Measurements from ENCODE around the gene RIC8B.

The RIC8B gene

DNA sequence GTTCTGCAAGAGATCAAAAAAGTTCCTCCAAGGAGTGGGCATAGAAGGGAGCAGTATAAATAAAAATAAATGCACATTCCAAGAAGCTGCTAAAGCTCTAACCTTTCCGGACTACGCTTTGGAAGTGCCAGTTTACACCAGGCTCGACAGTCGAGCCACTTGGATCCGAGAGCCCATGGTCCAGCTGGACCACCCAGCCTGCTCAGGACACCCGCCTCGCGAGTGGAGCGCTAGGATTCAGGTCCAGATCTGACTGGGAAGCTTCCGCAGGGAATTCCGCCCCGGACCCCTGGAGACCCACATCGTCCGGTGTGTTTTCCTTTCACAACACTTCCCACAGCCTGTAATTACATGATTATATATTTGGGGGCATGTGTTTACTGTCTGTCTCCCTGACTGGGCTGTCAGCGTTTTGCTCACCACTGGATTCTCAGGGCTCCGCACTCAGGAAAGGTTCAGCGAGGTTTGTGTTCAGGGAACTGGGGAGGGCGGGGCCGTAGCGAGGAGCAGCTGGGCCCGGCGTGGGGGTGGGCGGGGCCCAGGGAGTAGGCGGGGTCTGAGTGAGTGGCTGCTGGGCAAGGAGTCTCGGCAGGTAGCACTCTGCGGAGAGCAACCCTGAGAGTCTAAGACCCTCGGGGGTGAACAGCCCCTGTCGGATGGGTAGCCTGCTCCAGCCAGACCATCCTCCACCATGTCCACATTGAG, 128.9 kb downstream of the RIC8B start:
- TF ChIP-seq, protein P1, sequence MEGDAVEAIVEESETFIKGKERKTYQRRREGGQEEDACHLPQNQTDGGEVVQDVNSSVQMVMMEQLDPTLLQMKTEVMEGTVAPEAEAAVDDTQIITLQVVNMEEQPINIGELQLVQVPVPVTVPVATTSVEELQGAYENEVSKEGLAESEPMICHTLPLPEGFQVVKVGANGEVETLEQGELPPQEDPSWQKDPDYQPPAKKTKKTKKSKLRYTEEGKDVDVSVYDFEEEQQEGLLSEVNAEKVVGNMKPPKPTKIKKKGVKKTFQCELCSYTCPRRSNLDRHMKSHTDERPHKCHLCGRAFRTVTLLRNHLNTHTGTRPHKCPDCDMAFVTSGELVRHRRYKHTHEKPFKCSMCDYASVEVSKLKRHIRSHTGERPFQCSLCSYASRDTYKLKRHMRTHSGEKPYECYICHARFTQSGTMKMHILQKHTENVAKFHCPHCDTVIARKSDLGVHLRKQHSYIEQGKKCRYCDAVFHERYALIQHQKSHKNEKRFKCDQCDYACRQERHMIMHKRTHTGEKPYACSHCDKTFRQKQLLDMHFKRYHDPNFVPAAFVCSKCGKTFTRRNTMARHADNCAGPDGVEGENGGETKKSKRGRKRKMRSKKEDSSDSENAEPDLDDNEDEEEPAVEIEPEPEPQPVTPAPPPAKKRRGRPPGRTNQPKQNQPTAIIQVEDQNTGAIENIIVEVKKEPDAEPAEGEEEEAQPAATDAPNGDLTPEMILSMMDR (IDR thresholded peaks at IDR 0.05; ENCODE audit: control insufficient read depth, extremely low read depth, insufficient read depth): no peak
- H3K4me3 ChIP-seq (ENCODE audit: low read depth, low read length): peak overlapping the region; percentile 29
- DNase-seq (ENCODE audit: low read depth): peak; percentile 7

DNA sequence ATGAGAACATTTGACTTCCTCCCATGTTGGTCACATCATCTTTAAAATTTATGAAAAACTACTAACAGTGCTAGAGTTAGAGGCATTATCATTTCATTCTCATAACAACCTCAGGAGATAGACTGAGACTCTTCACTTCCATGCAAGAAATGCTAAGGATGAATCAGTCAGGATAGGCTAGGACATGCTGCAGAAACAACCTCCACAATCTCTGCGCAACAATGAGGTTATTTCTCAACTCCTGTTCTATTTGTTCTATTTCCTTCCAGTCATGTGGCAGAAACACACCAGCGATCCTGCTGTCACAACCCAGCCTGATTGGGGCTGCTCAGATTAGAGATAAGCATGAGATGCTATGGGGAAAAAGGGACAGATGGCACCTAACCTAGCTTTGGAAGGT, 132.2 kb downstream of the RIC8B start:
- DNase-seq (ENCODE audit: low read depth): no peak
- TF ChIP-seq, protein P1 (IDR thresholded peaks at IDR 0.05; ENCODE audit: control insufficient read depth, extremely low read depth, insufficient read depth): no peak
- no peak overlapping the region for H3K4me3 ChIP-seq (ENCODE audit: low read depth, low read length)

DNA sequence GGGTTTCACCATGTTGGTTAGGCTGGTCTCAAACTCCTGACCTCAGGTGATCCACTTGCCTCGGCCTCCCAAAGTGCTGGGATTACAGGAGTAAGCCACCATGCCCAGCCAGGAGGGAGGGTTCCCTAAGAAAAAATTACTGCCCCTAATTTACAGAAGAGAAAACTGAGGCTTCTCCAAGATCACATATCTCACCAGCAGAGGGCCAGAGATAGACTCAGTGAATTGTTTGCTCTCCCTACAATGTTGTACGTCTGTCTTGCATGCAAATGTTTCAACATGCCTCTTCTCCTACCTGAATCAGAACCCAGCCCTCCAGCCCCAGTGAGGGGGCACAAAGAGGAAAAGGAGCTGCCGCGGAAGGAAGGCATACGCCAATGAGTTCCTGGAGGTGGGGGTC, 132.9 kb downstream of the RIC8B start:
- no peak overlapping the region for H3K4me3 ChIP-seq (ENCODE audit: low read depth, low read length)
- DNase-seq (ENCODE audit: low read depth): no peak
- TF ChIP-seq, protein P1 (IDR thresholded peaks at IDR 0.05; ENCODE audit: control insufficient read depth, extremely low read depth, insufficient read depth): peak; percentile 26

DNA sequence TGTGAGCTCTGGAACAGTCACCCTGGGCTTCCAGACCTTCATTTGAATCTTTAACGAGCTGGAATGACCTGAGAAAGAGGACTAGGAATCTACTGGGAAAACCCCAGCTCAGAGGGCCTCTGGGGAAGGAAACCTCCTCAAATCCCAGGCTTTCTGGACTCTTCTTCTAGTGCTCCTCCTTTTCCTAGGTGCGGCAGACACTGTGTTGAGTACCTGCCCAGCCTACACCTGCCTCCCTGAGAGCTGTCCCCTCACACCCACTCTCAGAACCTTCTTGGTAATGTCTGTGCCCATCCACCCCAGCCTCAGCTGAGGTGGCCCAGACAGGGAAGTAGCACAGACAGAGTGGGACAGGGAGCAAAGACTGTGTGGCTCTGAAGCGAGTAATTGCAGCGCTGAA, 133.4 kb downstream of the RIC8B start:
- DNase-seq (ENCODE audit: low read depth): no peak
- TF ChIP-seq, protein P1 (IDR thresholded peaks at IDR 0.05; ENCODE audit: control insufficient read depth, extremely low read depth, insufficient read depth): no peak
- no peak overlapping the region for H3K4me3 ChIP-seq (ENCODE audit: low read depth, low read length)

DNA sequence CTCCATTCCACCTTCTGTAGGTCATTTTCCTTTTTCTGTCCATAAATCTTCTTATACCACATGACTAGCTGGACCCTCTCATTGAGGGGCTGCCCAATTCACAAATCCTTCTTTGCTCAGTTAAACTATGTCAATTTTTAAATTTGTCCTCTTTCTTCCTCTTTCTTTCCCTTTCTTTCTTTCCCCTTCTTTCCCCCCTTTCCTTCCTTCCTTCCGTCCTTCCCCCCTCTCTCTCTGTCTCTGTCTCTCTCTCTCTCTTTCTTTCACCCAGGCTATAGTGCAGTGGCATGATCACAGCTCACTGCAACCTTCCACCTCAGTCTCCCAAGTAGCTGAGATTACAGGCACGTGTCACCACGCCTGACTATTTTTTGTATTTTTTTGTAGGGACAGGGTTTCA, 134.1 kb downstream of the RIC8B start:
- TF ChIP-seq, protein P1 (IDR thresholded peaks at IDR 0.05; ENCODE audit: control insufficient read depth, extremely low read depth, insufficient read depth): no peak
- H3K4me3 ChIP-seq (ENCODE audit: low read depth, low read length): no peak overlapping the region
- no peak for DNase-seq (ENCODE audit: low read depth)

DNA sequence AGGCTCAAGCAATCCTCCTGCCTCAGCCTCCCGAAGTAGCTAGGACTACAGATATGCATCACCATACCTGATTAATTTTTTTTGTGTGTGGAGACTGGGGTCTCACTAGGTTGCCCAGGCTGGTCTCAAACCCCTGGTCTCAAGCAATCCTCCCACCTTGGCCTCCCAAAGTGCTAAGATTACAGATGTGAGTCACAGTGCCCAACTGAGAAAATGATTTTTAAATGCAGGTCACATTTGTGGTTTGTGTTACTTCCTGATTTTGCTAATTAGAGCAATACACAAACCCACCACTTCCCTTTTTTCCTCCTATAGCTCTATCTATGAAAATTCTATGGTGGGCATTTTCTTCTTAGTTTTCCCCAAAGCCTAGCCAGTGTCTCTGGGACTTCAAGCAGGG, 135.7 kb downstream of the RIC8B start:
- no peak for DNase-seq (ENCODE audit: low read depth)
- no peak overlapping the region for H3K4me3 ChIP-seq (ENCODE audit: low read depth, low read length)
- TF ChIP-seq, protein P1 (IDR thresholded peaks at IDR 0.05; ENCODE audit: control insufficient read depth, extremely low read depth, insufficient read depth): no peak

DNA sequence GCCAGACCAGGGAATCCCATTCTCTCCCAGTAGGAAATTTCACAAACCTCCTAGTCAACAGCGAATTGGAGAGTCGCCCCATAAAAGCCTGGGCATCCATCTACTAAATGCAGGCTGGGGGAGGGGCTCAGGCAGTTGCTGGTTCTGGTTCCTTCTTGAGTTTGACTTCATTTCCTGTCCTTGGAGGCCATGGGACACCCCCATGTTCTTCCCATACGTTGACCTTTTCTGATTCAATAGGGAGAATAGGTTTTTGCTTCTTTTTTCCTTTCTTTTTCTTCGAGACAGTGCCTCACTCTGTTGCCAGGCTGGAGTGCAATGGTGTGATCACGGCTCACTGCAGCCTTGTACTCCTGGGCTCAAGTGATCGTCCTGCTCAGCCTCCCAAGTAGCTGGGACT, 137.1 kb downstream of the RIC8B start:
- DNase-seq (ENCODE audit: low read depth): no peak
- no peak overlapping the region for H3K4me3 ChIP-seq (ENCODE audit: low read depth, low read length)
- TF ChIP-seq, protein P1 (IDR thresholded peaks at IDR 0.05; ENCODE audit: control insufficient read depth, extremely low read depth, insufficient read depth): no peak

Measured in LNCaP clone FGC (cell line).